BE2C (cell line): ENCODE data around the gene MAGEB2. TPM values are rescaled to one million over a fixed set of nuclear protein-coding genes. Genes with fewer than 3 reads are reported as not detected.
"Not testable (repeated sequence)": the region's sequence is repeated elsewhere in the genome, so short reads cannot be mapped to it uniquely, and the experiment has no call there.

Experiments
- DNase-seq: peaks from one replicate; pipeline ENCODE4 v3.0.0-alpha.2; 2020
- H3K27me3 ChIP-seq: fragments of 250-450 bp; sonication (Bioruptor Pico); 2 replicates; pipeline ENCODE4 v1.5.1; 2020; ENCODE audit warnings: mild to moderate bottlenecking
- H3K36me3 ChIP-seq: fragments of 250-450 bp; sonication (Bioruptor Pico); 2 replicates; pipeline ENCODE4 v1.5.1; 2020; ENCODE audit warnings: mild to moderate bottlenecking
- H3K4me1 ChIP-seq: fragments of 250-450 bp; sonication (Bioruptor Pico); 2 replicates; pipeline ENCODE4 v1.5.1; 2020
- H3K4me3 ChIP-seq: 2 replicates; pipeline ENCODE4 v1.5.1; 2011; ENCODE audit warnings: low read depth, low read length
- H3K9me3 ChIP-seq: fragments of 250-450 bp; sonication (Bioruptor Pico); 2 replicates; pipeline ENCODE4 v1.5.1; 2020
- CTCF ChIP-seq: IDR thresholded peaks from 2 replicates; pipeline ENCODE4 v1.5.1; 2012; ENCODE audit warnings: mild to moderate bottlenecking, low read depth, low read length
- polyA plus RNA-seq: library from polyadenylated mRNA; unstranded; fragments of >200 nt; gene quantifications from one replicate; pipeline ENCODE4 v1.2.1, GENCODE V29; 2012; ENCODE audit warnings: low read depth, missing spikeins; ENCODE audit not compliant: insufficient read length, insufficient read depth

Gene MAGEB2
- 1.3 TPM for polyA plus RNA-seq

- Histone ChIP-seq H3K4me3 (no peak within 1 kb of the TSS), H3K36me3 (no peaks in the 10 kb centered on the region), H3K9me3 (no peaks in the 10 kb centered on the region), H3K27me3 (no peaks in the 10 kb centered on the region), H3K4me1 (no peaks in the 10 kb centered on the region)
- TF ChIP-seq CTCF: no peak
- peak; percentile 3 for DNase-seq
Observed at GRCh38 chrX:30215357-30215843, at the start of gene MAGEB2. Gene MAGEB2, plus strand, starts transcription at chrX:30215563. Its CDS starts 3,018 bp downstream, at chrX:30218581.

GRCh38 chrX:30170900-30171299 is 44.5 kb upstream of the MAGEB2 start:
- Histone ChIP-seq H3K36me3 (no peaks in the 10 kb centered on the region), H3K4me3 (no peak overlapping the region), H3K4me1 (no peaks in the 10 kb centered on the region), H3K9me3 (no peaks in the 10 kb centered on the region), H3K27me3 (no peaks in the 10 kb centered on the region)
- TF ChIP-seq CTCF: no peak
- DNase-seq: no peak

- Histone ChIP-seq H3K36me3 (no peaks in the 10 kb centered on the region), H3K9me3 (no peaks in the 10 kb centered on the region), H3K4me3 (no peak overlapping the region), H3K27me3 (no peaks in the 10 kb centered on the region), H3K4me1 (no peaks in the 10 kb centered on the region)
- TF ChIP-seq CTCF: no peak
- DNase-seq: no peak
Observed at GRCh38 chrX:30181353-30181752, 34.0 kb upstream of the MAGEB2 start.

GRCh38 chrX:30183554-30183953 is 31.8 kb upstream of the MAGEB2 start:
- Histone ChIP-seq H3K4me1 (no peaks in the 10 kb centered on the region), H3K36me3 (no peaks in the 10 kb centered on the region), H3K27me3 (no peaks in the 10 kb centered on the region), H3K9me3 (no peaks in the 10 kb centered on the region), H3K4me3 (no peak overlapping the region)
- DNase-seq: no peak
- no peak for TF ChIP-seq CTCF

GRCh38 chrX:30190426-30190825 is 24.9 kb upstream of the MAGEB2 start:
- TF ChIP-seq CTCF: no peak
- Histone ChIP-seq H3K4me1 (no peaks in the 10 kb centered on the region), H3K27me3 (no peaks in the 10 kb centered on the region), H3K4me3 (no peak overlapping the region), H3K9me3 (no peaks in the 10 kb centered on the region), H3K36me3 (no peaks in the 10 kb centered on the region)
- DNase-seq: no peak

- not testable (repeated sequence) for H3K27me3 ChIP-seq, H3K36me3 ChIP-seq, H3K9me3 ChIP-seq, H3K4me1 ChIP-seq, H3K4me3 ChIP-seq, DNase-seq
Observed at GRCh38 chrX:30193910-30194309, 21.5 kb upstream of the MAGEB2 start.

GRCh38 chrX:30196322-30196721 is 19.0 kb upstream of the MAGEB2 start:
- no peak overlapping the region for H3K4me3 ChIP-seq
- H3K9me3 ChIP-seq: no peaks in the 10 kb centered on the region
- no peaks in the 10 kb centered on the region for H3K27me3 ChIP-seq
- no peaks in the 10 kb centered on the region for H3K36me3 ChIP-seq
- no peak for TF ChIP-seq CTCF
- no peaks in the 10 kb centered on the region for H3K4me1 ChIP-seq
- no peak for DNase-seq
